ENCODE data around the gene POLR2L. TPM values are rescaled to one million over a fixed set of nuclear protein-coding genes. Genes with fewer than 3 reads are reported as not detected.

The POLR2L gene
- total and polyA plus RNA-seq, 7 donors, result 34.9 to 198 (median 75.3) TPM

DNA sequence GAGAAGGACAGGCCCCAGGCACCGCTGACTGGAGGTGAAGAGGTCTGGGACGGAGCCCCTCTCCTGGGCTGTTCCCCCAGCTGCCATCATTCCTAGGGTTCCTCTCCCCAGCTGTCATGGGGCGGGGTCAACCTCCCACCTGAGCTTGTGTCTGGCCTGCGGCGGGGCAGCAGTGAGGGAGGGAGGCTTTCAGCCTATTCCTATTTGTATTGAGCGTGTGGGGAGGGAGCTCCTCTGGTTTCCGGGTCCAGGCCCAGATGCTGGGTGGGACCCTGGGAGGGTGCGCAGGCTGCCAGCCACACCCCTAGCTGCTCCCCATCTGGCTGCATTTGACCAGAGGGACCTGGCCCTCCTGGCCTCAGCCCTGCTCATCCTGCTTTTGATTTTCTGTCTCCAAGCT, 14.1 kb upstream of the POLR2L start:
- no peaks in the 10 kb centered on the region for H3K27me3 ChIP-seq
- no peak for DNase-seq
- peaks cover 0 to 20% (median 16%) of the 10 kb centered on the region in 4 donors for H3K4me1 ChIP-seq
- TF ChIP-seq EP300 (IDR thresholded peaks at IDR 0.05), result no peak
- TF ChIP-seq, protein P1, sequence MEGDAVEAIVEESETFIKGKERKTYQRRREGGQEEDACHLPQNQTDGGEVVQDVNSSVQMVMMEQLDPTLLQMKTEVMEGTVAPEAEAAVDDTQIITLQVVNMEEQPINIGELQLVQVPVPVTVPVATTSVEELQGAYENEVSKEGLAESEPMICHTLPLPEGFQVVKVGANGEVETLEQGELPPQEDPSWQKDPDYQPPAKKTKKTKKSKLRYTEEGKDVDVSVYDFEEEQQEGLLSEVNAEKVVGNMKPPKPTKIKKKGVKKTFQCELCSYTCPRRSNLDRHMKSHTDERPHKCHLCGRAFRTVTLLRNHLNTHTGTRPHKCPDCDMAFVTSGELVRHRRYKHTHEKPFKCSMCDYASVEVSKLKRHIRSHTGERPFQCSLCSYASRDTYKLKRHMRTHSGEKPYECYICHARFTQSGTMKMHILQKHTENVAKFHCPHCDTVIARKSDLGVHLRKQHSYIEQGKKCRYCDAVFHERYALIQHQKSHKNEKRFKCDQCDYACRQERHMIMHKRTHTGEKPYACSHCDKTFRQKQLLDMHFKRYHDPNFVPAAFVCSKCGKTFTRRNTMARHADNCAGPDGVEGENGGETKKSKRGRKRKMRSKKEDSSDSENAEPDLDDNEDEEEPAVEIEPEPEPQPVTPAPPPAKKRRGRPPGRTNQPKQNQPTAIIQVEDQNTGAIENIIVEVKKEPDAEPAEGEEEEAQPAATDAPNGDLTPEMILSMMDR (IDR thresholded peaks at IDR 0.05), result no peak
- no peak for TF ChIP-seq POLR2AphosphoS5 (IDR thresholded peaks at IDR 0.05)
- no peak for TF ChIP-seq POLR2A (IDR thresholded peaks at IDR 0.05)
- 41 to 67% methylated on average over 8 of the region's 8 CpGs for WGBS, 2 donors
- H3K27ac ChIP-seq, result no peak overlapping the region
- no peak overlapping the region for H3K4me3 ChIP-seq
- H3K36me3 ChIP-seq, result peaks cover 0 to 7% (median 0%) of the 10 kb centered on the region in 4 donors
- intact Hi-C loops (cut with DNase I), result no loop called here
- no peaks in the 10 kb centered on the region for H3K9me3 ChIP-seq

DNA sequence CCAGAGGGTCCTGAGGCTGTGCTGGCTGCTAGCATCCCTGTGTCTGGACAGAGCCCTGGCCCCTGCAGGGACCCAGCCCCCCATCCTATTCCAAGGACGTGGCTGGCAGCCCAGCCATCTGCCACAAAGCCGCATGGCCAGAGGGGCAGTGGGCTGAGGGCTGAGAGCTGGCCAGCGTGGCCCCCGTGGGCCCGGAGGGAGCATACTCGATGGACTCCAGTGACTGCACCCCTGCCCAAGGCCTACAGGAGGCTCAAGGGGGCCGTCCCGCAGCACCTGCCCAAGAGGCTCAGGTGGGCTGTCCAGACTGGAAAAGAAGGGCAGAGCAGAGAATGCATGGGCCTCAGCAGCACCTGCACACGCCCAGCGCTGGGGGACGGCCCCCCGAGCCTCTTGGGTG, 13.5 kb upstream of the POLR2L start:
- WGBS, 2 donors, result 82 to 88% methylated on average over 12 of the region's 12 CpGs
- TF ChIP-seq POLR2AphosphoS5 (IDR thresholded peaks at IDR 0.05), result no peak
- TF ChIP-seq POLR2A (IDR thresholded peaks at IDR 0.05), result no peak
- TF ChIP-seq, protein P1 (IDR thresholded peaks at IDR 0.05), result no peak
- no peak for TF ChIP-seq EP300 (IDR thresholded peaks at IDR 0.05)
- Histone ChIP-seq H3K27ac (no peak overlapping the region), H3K27me3 (no peaks in the 10 kb centered on the region), H3K9me3 (no peaks in the 10 kb centered on the region), H3K36me3 (peaks cover 0 to 7% (median 0%) of the 10 kb centered on the region in 4 donors), H3K4me3 (no peak overlapping the region), H3K4me1 (peaks cover 0 to 26% (median 21%) of the 10 kb centered on the region in 4 donors)
- DNase-seq, result no peak
- intact Hi-C loops (cut with DNase I), result no loop called here

DNA sequence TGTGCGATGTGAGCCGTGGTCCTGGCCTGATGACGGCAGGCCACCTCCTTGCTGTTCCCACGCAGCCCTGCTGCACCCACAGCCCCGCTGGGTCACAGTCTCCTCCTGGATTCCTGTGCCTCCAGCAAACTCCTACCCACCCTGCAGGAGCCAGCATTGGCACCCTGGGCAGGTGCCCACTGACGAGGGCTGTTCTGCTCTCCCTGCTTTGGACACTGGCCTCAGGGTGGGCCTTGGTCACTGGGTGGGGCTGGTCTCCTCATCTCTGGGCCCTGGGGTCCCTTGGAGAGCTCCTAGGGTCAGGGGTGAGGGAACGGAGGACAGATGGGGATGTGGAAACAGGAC, 13.0 kb upstream of the POLR2L start:
- intact Hi-C loops (cut with DNase I), result no loop called here
- no peak for DNase-seq
- TF ChIP-seq POLR2A (IDR thresholded peaks at IDR 0.05) (no peak), EP300 (IDR thresholded peaks at IDR 0.05) (no peak), POLR2AphosphoS5 (IDR thresholded peaks at IDR 0.05) (no peak)
- TF ChIP-seq, protein P1 (IDR thresholded peaks at IDR 0.05), result no peak
- Histone ChIP-seq H3K36me3 (peaks cover 0 to 7% (median 0%) of the 10 kb centered on the region in 4 donors), H3K4me3 (no peak overlapping the region), H3K27me3 (peaks cover 0 to under 1% (median 0%) of the 10 kb centered on the region in 3 donors), H3K27ac (no peak overlapping the region), H3K4me1 (peaks cover 0 to 26% (median 21%) of the 10 kb centered on the region in 4 donors), H3K9me3 (no peaks in the 10 kb centered on the region)
- 86 to 89% methylated on average over 7 of the region's 7 CpGs for WGBS, 2 donors

DNA sequence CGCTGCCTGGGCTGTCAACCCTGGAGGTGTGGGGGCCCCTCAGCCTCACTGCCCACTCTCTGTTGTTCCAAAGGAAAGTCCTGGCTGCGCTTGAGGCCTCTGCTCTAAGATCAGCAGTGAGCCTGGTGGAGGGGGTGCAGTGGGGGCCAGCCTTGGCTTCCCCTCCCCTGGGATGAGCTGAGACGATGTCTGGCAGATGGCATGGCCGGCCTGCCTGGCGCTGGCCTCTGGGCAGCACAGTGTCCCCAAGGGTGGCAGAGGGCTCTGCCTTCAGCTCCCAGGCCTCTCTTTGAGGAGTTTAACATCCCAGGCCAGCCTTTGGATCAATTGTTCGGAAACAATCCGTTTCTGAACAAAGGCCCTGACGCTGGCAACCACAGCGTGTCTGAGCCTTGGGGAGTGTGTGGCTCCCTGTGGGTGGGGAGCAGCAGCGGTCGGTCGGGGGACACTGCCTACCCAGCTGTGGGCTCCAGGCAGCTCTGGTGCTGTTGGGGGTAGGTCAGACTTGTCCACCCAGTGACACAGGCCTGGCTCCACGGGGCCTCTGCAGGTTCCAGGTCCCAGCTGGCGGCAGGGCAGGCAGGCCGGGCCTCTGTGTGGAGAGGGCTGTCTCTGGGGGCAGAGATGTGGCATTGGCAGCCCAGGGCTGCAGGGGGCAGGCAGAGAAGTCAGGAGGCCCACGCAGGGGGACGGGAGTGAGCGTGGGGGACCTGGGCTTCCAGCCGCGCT, 12.4 kb upstream of the POLR2L start:
- peaks cover 0 to 3% (median 0%) of the 10 kb centered on the region in 3 donors for H3K27me3 ChIP-seq
- TF ChIP-seq, protein P1 (IDR thresholded peaks at IDR 0.05), result no peak
- TF ChIP-seq POLR2A (IDR thresholded peaks at IDR 0.05) (no peak), EP300 (IDR thresholded peaks at IDR 0.05) (no peak), POLR2AphosphoS5 (IDR thresholded peaks at IDR 0.05) (no peak)
- no peak overlapping the region for H3K4me3 ChIP-seq
- peaks cover 0 to 7% (median 0%) of the 10 kb centered on the region in 4 donors for H3K36me3 ChIP-seq
- H3K9me3 ChIP-seq, result no peaks in the 10 kb centered on the region
- H3K4me1 ChIP-seq, result peaks cover 0 to 25% (median 21%) of the 10 kb centered on the region in 4 donors
- WGBS, 2 donors, result 88 to 89% methylated on average over 20 of the region's 20 CpGs
- DNase-seq, result no peak
- no peak overlapping the region for H3K27ac ChIP-seq
- intact Hi-C loops (cut with DNase I), result no loop called here
